Karpas-422 (cell line): ENCODE measurements around the gene SMARCA1. TPM values are rescaled to one million over a fixed set of nuclear protein-coding genes. Genes with fewer than 3 reads are reported as not detected.

Experiments
- DNase-seq: peaks from one replicate; pipeline ENCODE4 v3.0.0-alpha.2; 2015
- H2AFZ ChIP-seq: fragments of 200-600 bp; sonication (generic); 2 replicates; pipeline ENCODE4 v1.6.1; 2014; ENCODE audit warnings: antibody characterized with exemption, low read length, mixed read lengths
- H3K27ac ChIP-seq: fragments of 200-600 bp; sonication (generic); 2 replicates; pipeline ENCODE4 v1.5.1; 2014; ENCODE audit warnings: mild to moderate bottlenecking, low read length, moderate library complexity
- H3K27me3 ChIP-seq: fragments of 200-600 bp; sonication (generic); 2 replicates; pipeline ENCODE4 v1.6.1; 2014; ENCODE audit warnings: low read length, mixed read lengths
- H3K36me3 ChIP-seq: fragments of 200-600 bp; sonication (generic); 2 replicates; pipeline ENCODE4 v1.6.1; 2014; ENCODE audit warnings: low read length, mixed read lengths; ENCODE audit not compliant: insufficient read depth
- H3K4me1 ChIP-seq: fragments of 200-600 bp; sonication (generic); 2 replicates; pipeline ENCODE4 v1.6.1; 2014; ENCODE audit warnings: mild to moderate bottlenecking, low read length, mixed read lengths
- H3K4me2 ChIP-seq: fragments of 200-600 bp; sonication (generic); 2 replicates; pipeline ENCODE4 v1.6.1; 2014; ENCODE audit warnings: low read length, low read depth, mild to moderate bottlenecking; ENCODE audit not compliant: poor library complexity, severe bottlenecking
- H3K4me3 ChIP-seq: fragments of 200-600 bp; sonication (generic); 2 replicates; pipeline ENCODE4 v1.5.1; 2014; ENCODE audit warnings: mild to moderate bottlenecking, antibody characterized with exemption, low read length, mixed read lengths
- H3K79me2 ChIP-seq: fragments of 200-600 bp; sonication (generic); 2 replicates; pipeline ENCODE4 v1.6.1; 2014; ENCODE audit warnings: mild to moderate bottlenecking, low read length, mixed read lengths
- H3K9ac ChIP-seq: fragments of 200-600 bp; sonication (generic); 2 replicates; pipeline ENCODE4 v1.6.0; 2014; ENCODE audit warnings: low read length
- H3K9me2 ChIP-seq: fragments of 200-600 bp; sonication (generic), shearing (Covaris generic); replicated peaks from 2 replicates; pipeline ENCODE4 v1.6.0; 2014; ENCODE audit warnings: mild to moderate bottlenecking, low read length, moderate library complexity; ENCODE audit not compliant: insufficient read depth
- H3K9me3 ChIP-seq: fragments of 300-700, 200-600 bp; sonication (generic); 2 replicates; pipeline ENCODE4 v1.6.1; 2014; ENCODE audit warnings: low read length, mixed read lengths
- H4K20me1 ChIP-seq: fragments of 200-600 bp; sonication (generic); 2 replicates; pipeline ENCODE4 v1.6.1; 2014; ENCODE audit warnings: mild to moderate bottlenecking, antibody characterized with exemption, low read length, low read depth; ENCODE audit not compliant: insufficient read depth
- total RNA-seq: library from RNA; depleted of rRNA; stranded (reverse); fragments of >200 nt; shearing (Covaris generic); gene quantifications from 2 replicates; pipeline ENCODE4 v1.2.3, GENCODE V29; 2014; ENCODE audit warnings: low replicate concordance

The SMARCA1 gene
- total RNA-seq, 1 experiment from 2014 or later, result not detected

- Histone ChIP-seq H3K27me3 (no peaks in the 10 kb centered on the region), H3K9ac (peak within 1 kb of the TSS; percentile 77), H2AFZ (no peak within 1 kb of the TSS), H3K9me2 (no peaks in the 10 kb centered on the region), H3K9me3 (no peaks in the 10 kb centered on the region), H4K20me1 (no peaks in the 10 kb centered on the region), H3K4me1 (peaks cover 9% of the 10 kb centered on the region), H3K79me2 (peaks cover 14% of the 10 kb centered on the region; the same call in 1 of the 2 replicates), H3K4me2 (peak within 1 kb of the TSS; percentile 61), H3K27ac (no peak within 1 kb of the TSS), H3K36me3 (no peaks in the 10 kb centered on the region), H3K4me3 (peak within 1 kb of the TSS; percentile 71)
- DNase-seq, result peak; percentile 85
Observed at GRCh38 chrX:129540068-129540653, 16.9 kb upstream of the SMARCA1 start, which contains the start of gene OCRL. OCRL (plus strand) TSS chrX:129540259; CDS start chrX:129540440, 181 bp downstream.

DNA sequence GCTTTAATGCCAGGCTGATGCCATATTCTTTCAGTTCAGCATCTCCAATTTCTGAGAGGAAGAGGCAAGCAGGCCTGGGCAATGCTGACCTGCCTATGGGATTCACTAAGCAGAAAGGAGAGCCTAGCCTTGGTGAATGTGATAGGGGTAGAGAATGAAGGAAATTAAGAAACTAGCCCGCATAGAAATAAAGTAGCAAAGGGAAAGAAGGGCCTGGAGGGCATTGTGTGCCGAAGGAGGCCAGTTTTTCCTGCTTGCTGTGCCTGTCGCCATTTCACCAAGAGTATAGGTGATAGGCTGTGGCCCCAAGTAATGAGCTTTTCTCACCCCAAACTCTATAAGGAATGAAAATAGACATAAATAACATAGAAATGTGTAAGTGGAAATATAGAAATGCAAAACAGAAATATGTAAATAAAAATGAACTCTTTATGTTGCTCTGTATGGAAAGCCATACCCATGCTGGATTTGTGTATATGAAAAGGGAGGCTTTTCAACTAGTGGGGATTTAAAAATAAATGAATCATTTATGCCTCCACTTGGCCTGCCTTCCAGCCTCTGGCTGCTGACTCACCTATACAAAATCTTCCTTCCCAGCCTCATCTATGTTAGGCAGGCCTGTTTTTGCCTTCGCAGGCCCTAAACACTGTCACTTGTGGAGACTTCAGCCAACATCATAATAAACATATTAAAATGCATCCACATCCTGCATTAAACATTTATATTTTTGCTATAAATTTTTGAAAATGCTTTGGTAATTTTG is 11.7 kb upstream of the SMARCA1 start:
- Histone ChIP-seq H2AFZ (no peak overlapping the region), H3K9me2 (no peaks in the 10 kb centered on the region), H3K4me2 (no peak overlapping the region), H3K27me3 (no peaks in the 10 kb centered on the region), H3K79me2 (no peaks in the 10 kb centered on the region), H3K4me3 (no peak overlapping the region), H3K9me3 (no peaks in the 10 kb centered on the region), H3K9ac (no peak overlapping the region), H3K27ac (no peak overlapping the region), H3K4me1 (no peaks in the 10 kb centered on the region), H4K20me1 (no peaks in the 10 kb centered on the region), H3K36me3 (no peaks in the 10 kb centered on the region)
- no peak for DNase-seq

DNA sequence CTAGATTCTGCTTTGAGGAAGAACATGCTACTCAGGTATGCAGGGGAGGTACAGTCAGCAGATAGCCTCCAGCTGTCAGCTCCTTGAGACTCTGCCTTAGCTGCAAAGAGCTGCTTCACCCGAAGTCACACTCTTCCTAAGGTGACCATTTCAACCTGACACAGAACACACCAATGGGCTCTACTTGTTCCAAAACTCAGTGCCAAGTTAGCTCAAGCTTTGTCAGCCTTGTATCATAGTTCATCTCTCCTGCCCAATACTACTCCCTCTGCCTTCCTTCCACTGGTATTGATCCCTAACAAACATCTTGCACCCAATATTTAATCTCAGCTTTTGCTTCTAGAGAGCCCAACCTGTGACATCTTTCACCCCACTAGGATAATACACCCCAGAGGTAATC is 7.8 kb upstream of the SMARCA1 start:
- H3K79me2 ChIP-seq, result no peaks in the 10 kb centered on the region

GRCh38 chrX:129530410-129530809 is 7.1 kb upstream of the SMARCA1 start:
- Histone ChIP-seq H3K79me2 (no peaks in the 10 kb centered on the region), H3K27ac (no peak overlapping the region), H3K9ac (no peak overlapping the region), H2AFZ (no peak overlapping the region), H3K9me3 (no peaks in the 10 kb centered on the region), H3K4me2 (no peak overlapping the region), H3K9me2 (no peaks in the 10 kb centered on the region), H3K4me1 (no peaks in the 10 kb centered on the region), H3K27me3 (no peaks in the 10 kb centered on the region), H4K20me1 (no peaks in the 10 kb centered on the region), H3K36me3 (no peaks in the 10 kb centered on the region), H3K4me3 (no peak overlapping the region)
- DNase-seq, result no peak

More for the DNA sequence above, 7.8 kb upstream of the SMARCA1 start:
- Histone ChIP-seq H3K4me1 (no peaks in the 10 kb centered on the region), H3K9ac (no peak overlapping the region), H3K27ac (no peak overlapping the region), H3K36me3 (no peaks in the 10 kb centered on the region), H3K27me3 (no peaks in the 10 kb centered on the region), H2AFZ (no peak overlapping the region), H3K4me3 (no peak overlapping the region), H3K4me2 (no peak overlapping the region), H3K9me2 (no peaks in the 10 kb centered on the region), H3K9me3 (no peaks in the 10 kb centered on the region), H4K20me1 (no peaks in the 10 kb centered on the region)
- DNase-seq, result no peak

DNA sequence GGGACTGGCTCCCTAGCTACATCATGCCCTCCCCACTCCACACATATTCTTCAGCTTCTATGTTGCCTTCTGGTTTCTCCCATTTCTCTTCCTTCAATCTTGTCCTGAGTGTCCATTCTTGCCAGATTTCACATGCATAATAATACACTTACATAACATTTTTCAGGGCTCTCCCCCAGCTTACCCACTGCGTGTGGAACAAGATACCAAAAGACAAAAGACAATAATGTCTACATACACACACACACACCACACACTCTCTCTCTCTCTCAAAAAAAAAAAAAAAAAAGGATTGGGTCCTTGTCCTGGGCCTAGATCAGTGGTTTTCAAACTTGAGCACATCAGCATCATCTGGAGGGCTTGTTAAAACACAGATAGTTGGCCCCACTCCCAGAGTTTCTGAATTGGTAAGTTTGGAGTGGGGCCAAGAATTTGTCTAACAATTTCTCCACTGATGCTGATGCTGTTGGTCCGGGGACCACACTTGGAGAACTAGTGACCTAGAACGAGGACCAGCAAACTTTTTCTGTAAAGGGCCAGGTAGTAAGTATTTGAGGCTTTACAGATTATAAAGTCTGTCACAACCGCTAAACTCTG is 6.5 kb upstream of the SMARCA1 start:
- H3K27ac ChIP-seq, result no peak overlapping the region
- no peaks in the 10 kb centered on the region for H4K20me1 ChIP-seq

GRCh38 chrX:129525896-129526295 is 2.6 kb upstream of the SMARCA1 start:
- H3K9me2 ChIP-seq, result no peaks in the 10 kb centered on the region
- no peak overlapping the region for H3K4me3 ChIP-seq
- no peak overlapping the region for H3K4me2 ChIP-seq
- no peaks in the 10 kb centered on the region for H3K27me3 ChIP-seq
- 0 out of 2 replicates have a peak, but pooled peaks cover 3% of the 10 kb centered on the region for H3K9me3 ChIP-seq
- no peak overlapping the region for H2AFZ ChIP-seq
- no peak for DNase-seq
- H3K36me3 ChIP-seq, result no peaks in the 10 kb centered on the region
- no peak overlapping the region for H3K9ac ChIP-seq
- H3K27ac ChIP-seq, result no peak overlapping the region
- no peaks in the 10 kb centered on the region for H3K79me2 ChIP-seq
- H3K4me1 ChIP-seq, result no peaks in the 10 kb centered on the region
- no peaks in the 10 kb centered on the region for H4K20me1 ChIP-seq

More for the DNA sequence above, 6.5 kb upstream of the SMARCA1 start:
- Histone ChIP-seq H3K9me2 (no peaks in the 10 kb centered on the region), H3K27me3 (no peaks in the 10 kb centered on the region), H3K4me3 (no peak overlapping the region), H3K4me2 (no peak overlapping the region), H3K4me1 (no peaks in the 10 kb centered on the region), H3K9me3 (no peaks in the 10 kb centered on the region), H3K36me3 (no peaks in the 10 kb centered on the region), H2AFZ (no peak overlapping the region), H3K9ac (no peak overlapping the region), H3K79me2 (no peaks in the 10 kb centered on the region)
- no peak for DNase-seq

- Histone ChIP-seq H3K36me3 (no peaks in the 10 kb centered on the region), H4K20me1 (no peaks in the 10 kb centered on the region), H2AFZ (no peak overlapping the region), H3K27me3 (no peaks in the 10 kb centered on the region), H3K9ac (no peak overlapping the region), H3K79me2 (no peaks in the 10 kb centered on the region), H3K9me2 (no peaks in the 10 kb centered on the region), H3K4me1 (no peaks in the 10 kb centered on the region), H3K27ac (no peak overlapping the region), H3K9me3 (0 out of 2 replicates have a peak, but pooled peaks cover 3% of the 10 kb centered on the region), H3K4me2 (no peak overlapping the region), H3K4me3 (no peak overlapping the region)
- DNase-seq, result no peak
Observed at GRCh38 chrX:129525162-129525561, 1.9 kb upstream of the SMARCA1 start.

DNA sequence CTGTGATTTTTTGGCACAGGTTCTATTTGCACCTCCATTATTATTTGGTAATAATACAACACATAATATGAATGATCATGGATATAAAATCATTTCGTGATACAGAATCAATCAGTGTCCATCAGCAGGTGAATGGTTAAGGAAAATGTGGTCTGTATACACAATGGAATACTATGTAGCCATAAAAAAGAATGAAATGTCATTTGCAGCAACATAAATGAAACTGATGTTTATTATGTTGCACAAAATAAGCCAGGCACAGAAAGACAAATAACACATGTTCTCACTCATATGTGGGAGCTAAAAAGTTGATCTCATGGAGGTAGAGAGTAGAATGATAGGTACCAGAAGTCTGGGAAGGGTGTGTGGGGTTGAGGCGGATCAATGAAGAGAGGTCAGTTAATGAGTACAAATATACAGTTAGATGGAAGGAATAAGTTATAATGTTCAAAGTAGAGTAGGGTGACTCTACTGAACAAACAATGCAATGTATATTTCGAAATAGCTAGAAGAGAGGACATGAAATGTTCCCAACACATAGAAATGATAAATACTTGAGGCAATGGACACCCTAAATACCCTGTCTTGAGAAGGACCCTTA is 1.1 kb upstream of the SMARCA1 start:
- Histone ChIP-seq H2AFZ (no peak overlapping the region), H3K27ac (no peak overlapping the region), H3K4me3 (no peak overlapping the region), H3K36me3 (no peaks in the 10 kb centered on the region), H3K9ac (no peak overlapping the region), H3K9me3 (0 out of 2 replicates have a peak, but pooled peaks cover 3% of the 10 kb centered on the region), H3K4me2 (no peak overlapping the region), H3K4me1 (no peaks in the 10 kb centered on the region), H4K20me1 (no peaks in the 10 kb centered on the region), H3K27me3 (no peaks in the 10 kb centered on the region), H3K9me2 (no peaks in the 10 kb centered on the region), H3K79me2 (no peaks in the 10 kb centered on the region)
- no peak for DNase-seq
